A549 (cell line): ENCODE data around the gene ALPK3. TPM values are rescaled to one million over a fixed set of nuclear protein-coding genes. Genes with fewer than 3 reads are reported as not detected.

Experiments used
- ATAC-seq, 2 experiments: fragments of 200-7000 bp in 1 of 2; fragments of >200 bp in 1 of 2; cut with Nextera tagmentation in 1 of 2; cut with Tn5 transposase in 1 of 2; 3 replicates each; pipeline versions ENCODE4 v1.8.0 to v1.9.1; 2018 to 2020; ENCODE audit warnings: mild to moderate bottlenecking in 1 of 2, moderate library complexity in 1 of 2
- CTCF ChIA-PET: fragments of 300-600 bp; sonication (Branson Sonifier 250); formaldehyde crosslinking; extraction: SDS; loops from one replicate; lab custom pipeline; 2021; ENCODE audit warnings: antibody characterized with exemption, inconsistent platforms; lab: Yijun Ruan, JAX
- POLR2A ChIA-PET: fragments of 350-600 bp; formaldehyde crosslinking; extraction: SDS; loops from one replicate; lab custom pipeline; 2021; ENCODE audit warnings: antibody characterized with exemption, inconsistent platforms; lab: Yijun Ruan, JAX
- DNase-seq, 2 experiments: peaks; one replicate each; pipeline versions ENCODE4 v3.0.0 to v3.0.0-alpha.2; 2011 to 2016; ENCODE audit warnings: low read depth in 1 of 2, low spot score in 1 of 2
- FAIRE-seq: peaks from 2 replicates; lab custom pipeline; 2011; peaks lifted over from hg19 to GRCh38; lab: Jason Lieb, UNC
- H3K27ac ChIP-seq, 2 experiments: fragments of >200 bp; sonication (Bioruptor Twin); formaldehyde crosslinking; 3 replicates each; pipeline ENCODE4 v1.5.1; 2016 to 2017
- H3K4me1 ChIP-seq: fragments of >200 bp; sonication (Bioruptor Twin); formaldehyde crosslinking; 3 replicates; pipeline ENCODE4 v1.6.1; 2016
- H3K4me2 ChIP-seq: fragments of >200 bp; sonication (Bioruptor Twin); formaldehyde crosslinking; 3 replicates; pipeline ENCODE4 v1.6.1; 2016
- H3K4me3 ChIP-seq: fragments of >200 bp; sonication (Bioruptor Twin); formaldehyde crosslinking; 3 replicates; pipeline ENCODE4 v1.5.1; 2016
- H3K9me3 ChIP-seq: fragments of >200 bp; sonication (Bioruptor Twin); formaldehyde crosslinking; 3 replicates; pipeline ENCODE4 v1.6.1; 2016
- CTCF ChIP-seq: fragments of >200 bp; sonication (Bioruptor Twin); formaldehyde crosslinking; IDR thresholded peaks from 3 replicates; pipeline ENCODE4 v1.5.1; 2016
- E2F6 ChIP-seq: IDR thresholded peaks from 2 replicates; pipeline ENCODE4 v1.6.1; 2012; ENCODE audit warnings: low read depth, borderline replicate concordance
- ESRRA ChIP-seq: fragments of 150-350 bp; IDR thresholded peaks from 2 replicates; pipeline ENCODE4 v1.6.1; 2014; ENCODE audit warnings: mild to moderate bottlenecking, low read length, borderline replicate concordance
- FOSB ChIP-seq: fragments of 250-450 bp; sonication (Bioruptor Pico); IDR thresholded peaks from 2 replicates; pipeline ENCODE4 v1.5.0; 2020; ENCODE audit warnings: mild to moderate bottlenecking, moderate library complexity
- HES2 ChIP-seq: fragments of >200 bp; sonication (Bioruptor Twin); formaldehyde crosslinking; IDR thresholded peaks from 2 replicates; pipeline ENCODE4 v1.6.1; 2016
- HEYL ChIP-seq: fragments of 250-450 bp; sonication (Bioruptor Pico); IDR thresholded peaks from 2 replicates; pipeline ENCODE4 v1.8.0; 2021; ENCODE audit warnings: mild to moderate bottlenecking, moderate library complexity
- HOXB13 ChIP-seq: fragments of 250-450 bp; sonication (Bioruptor Pico); IDR thresholded peaks from 2 replicates; pipeline ENCODE4 v1.5.0; 2020; ENCODE audit warnings: low read depth, mild to moderate bottlenecking, moderate library complexity
- KDM5A ChIP-seq: fragments of 200-600 bp; sonication (generic); IDR thresholded peaks from 2 replicates; pipeline ENCODE4 v1.6.1; 2016; ENCODE audit warnings: antibody characterized with exemption, mild to moderate bottlenecking
- MAZ ChIP-seq: fragments of 150-350 bp; IDR thresholded peaks from 2 replicates; pipeline ENCODE4 v1.6.1; 2014; ENCODE audit warnings: antibody characterized with exemption, low read depth, low read length, borderline replicate concordance
- MYC ChIP-seq: IDR thresholded peaks from 2 replicates; pipeline ENCODE4 v1.6.1; 2012; ENCODE audit warnings: mild to moderate bottlenecking, inconsistent platforms, low read length, improper control_type of control experiment, borderline replicate concordance
- POLR2A ChIP-seq: IDR thresholded peaks from 2 replicates; pipeline ENCODE4 v1.6.1; 2012; ENCODE audit warnings: mild to moderate bottlenecking, low read length
- RAD21 ChIP-seq, 2 experiments: fragments of >200 bp in 1 of 2; sonication (Bioruptor Twin) in 1 of 2; formaldehyde crosslinking in 1 of 2; IDR thresholded peaks in 1 of 2; conservative IDR thresholded peaks in 1 of 2; 2 replicates in 1 of 2; 3 replicates in 1 of 2; pipeline ENCODE4 v1.6.1; 2012 to 2018; ENCODE audit warnings: inconsistent platforms in 1 of 2
- RCOR1 ChIP-seq: fragments of 150-350 bp; IDR thresholded peaks from 2 replicates; pipeline ENCODE4 v1.6.1; 2014; ENCODE audit warnings: antibody characterized with exemption, low read length, low read depth
- RNF2 ChIP-seq: fragments of 200-600 bp; sonication (generic); IDR thresholded peaks from 2 replicates; pipeline ENCODE4 v1.6.1; 2016; ENCODE audit warnings: low read depth, mild to moderate bottlenecking, antibody characterized with exemption, moderate library complexity, borderline replicate concordance
- USF2 ChIP-seq: fragments of 450-650 bp; IDR thresholded peaks from 2 replicates; pipeline ENCODE4 v1.6.1; 2014; ENCODE audit warnings: antibody characterized with exemption
- ZC3H11A ChIP-seq: fragments of 450-650 bp; IDR thresholded peaks from 2 replicates; pipeline ENCODE4 v1.6.1; 2014; ENCODE audit warnings: antibody characterized with exemption, mild to moderate bottlenecking
- ZFP36 ChIP-seq: fragments of 450-650 bp; IDR thresholded peaks from 2 replicates; pipeline ENCODE4 v1.6.1; 2014; ENCODE audit warnings: borderline replicate concordance; ENCODE audit not compliant: partially characterized antibody
- ZNF302 ChIP-seq: fragments of 250-450 bp; sonication (Bioruptor Pico); IDR thresholded peaks from 2 replicates; pipeline ENCODE4 v1.9.0; 2021; ENCODE audit warnings: inconsistent platforms, mild to moderate bottlenecking, moderate library complexity
- WGBS: methylation state at CpG from one replicate; pipeline ENCODE4 v1.1.6; 2017; ENCODE audit errors: missing lambda C conversion rate; 5-methylcytosine and 5-hydroxymethylcytosine counted together
- polyA plus RNA-seq, 4 experiments: library from polyadenylated mRNA; depleted of rRNA in 3 of 4; stranded (reverse); fragments of >200 nt; fragmentation: RNase III in 1 of 4; extraction: RNeasy Plus Mini Kit Qiagen cat#74134 plus additional on column Dnase treatment in 1 of 4; gene quantifications; 2 replicates in 3 of 4; 3 replicates in 1 of 4; pipeline ENCODE4 v1.2.3, GENCODE V29; 2011 to 2017
- TF ChIP-seq, protein P1 (sequence below): fragments of 200-600 bp; sonication (generic); IDR thresholded peaks from 2 replicates; pipeline ENCODE4 v1.6.1; 2016; ENCODE audit warnings: antibody characterized with exemption, mild to moderate bottlenecking, moderate library complexity
- TF ChIP-seq, protein P2 (sequence below): fragments of >200 bp; sonication (Bioruptor Twin); formaldehyde crosslinking; IDR thresholded peaks from 3 replicates; pipeline ENCODE4 v1.6.1; 2016

The ALPK3 gene
- polyA plus RNA-seq, 2 of the 4 experiments (the other 2 are of a cell fraction): 0.26 to 0.30 TPM

- TF ChIP-seq, protein P1, sequence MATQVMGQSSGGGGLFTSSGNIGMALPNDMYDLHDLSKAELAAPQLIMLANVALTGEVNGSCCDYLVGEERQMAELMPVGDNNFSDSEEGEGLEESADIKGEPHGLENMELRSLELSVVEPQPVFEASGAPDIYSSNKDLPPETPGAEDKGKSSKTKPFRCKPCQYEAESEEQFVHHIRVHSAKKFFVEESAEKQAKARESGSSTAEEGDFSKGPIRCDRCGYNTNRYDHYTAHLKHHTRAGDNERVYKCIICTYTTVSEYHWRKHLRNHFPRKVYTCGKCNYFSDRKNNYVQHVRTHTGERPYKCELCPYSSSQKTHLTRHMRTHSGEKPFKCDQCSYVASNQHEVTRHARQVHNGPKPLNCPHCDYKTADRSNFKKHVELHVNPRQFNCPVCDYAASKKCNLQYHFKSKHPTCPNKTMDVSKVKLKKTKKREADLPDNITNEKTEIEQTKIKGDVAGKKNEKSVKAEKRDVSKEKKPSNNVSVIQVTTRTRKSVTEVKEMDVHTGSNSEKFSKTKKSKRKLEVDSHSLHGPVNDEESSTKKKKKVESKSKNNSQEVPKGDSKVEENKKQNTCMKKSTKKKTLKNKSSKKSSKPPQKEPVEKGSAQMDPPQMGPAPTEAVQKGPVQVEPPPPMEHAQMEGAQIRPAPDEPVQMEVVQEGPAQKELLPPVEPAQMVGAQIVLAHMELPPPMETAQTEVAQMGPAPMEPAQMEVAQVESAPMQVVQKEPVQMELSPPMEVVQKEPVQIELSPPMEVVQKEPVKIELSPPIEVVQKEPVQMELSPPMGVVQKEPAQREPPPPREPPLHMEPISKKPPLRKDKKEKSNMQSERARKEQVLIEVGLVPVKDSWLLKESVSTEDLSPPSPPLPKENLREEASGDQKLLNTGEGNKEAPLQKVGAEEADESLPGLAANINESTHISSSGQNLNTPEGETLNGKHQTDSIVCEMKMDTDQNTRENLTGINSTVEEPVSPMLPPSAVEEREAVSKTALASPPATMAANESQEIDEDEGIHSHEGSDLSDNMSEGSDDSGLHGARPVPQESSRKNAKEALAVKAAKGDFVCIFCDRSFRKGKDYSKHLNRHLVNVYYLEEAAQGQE: no peak
- no peak for TF ChIP-seq E2F6
- TF ChIP-seq ZFP36: no peak
- no peak for TF ChIP-seq ESRRA
These were observed 54.4 kb downstream of the ALPK3 start (continued) for GRCh38 chr15:84871428-84871985.

DNA sequence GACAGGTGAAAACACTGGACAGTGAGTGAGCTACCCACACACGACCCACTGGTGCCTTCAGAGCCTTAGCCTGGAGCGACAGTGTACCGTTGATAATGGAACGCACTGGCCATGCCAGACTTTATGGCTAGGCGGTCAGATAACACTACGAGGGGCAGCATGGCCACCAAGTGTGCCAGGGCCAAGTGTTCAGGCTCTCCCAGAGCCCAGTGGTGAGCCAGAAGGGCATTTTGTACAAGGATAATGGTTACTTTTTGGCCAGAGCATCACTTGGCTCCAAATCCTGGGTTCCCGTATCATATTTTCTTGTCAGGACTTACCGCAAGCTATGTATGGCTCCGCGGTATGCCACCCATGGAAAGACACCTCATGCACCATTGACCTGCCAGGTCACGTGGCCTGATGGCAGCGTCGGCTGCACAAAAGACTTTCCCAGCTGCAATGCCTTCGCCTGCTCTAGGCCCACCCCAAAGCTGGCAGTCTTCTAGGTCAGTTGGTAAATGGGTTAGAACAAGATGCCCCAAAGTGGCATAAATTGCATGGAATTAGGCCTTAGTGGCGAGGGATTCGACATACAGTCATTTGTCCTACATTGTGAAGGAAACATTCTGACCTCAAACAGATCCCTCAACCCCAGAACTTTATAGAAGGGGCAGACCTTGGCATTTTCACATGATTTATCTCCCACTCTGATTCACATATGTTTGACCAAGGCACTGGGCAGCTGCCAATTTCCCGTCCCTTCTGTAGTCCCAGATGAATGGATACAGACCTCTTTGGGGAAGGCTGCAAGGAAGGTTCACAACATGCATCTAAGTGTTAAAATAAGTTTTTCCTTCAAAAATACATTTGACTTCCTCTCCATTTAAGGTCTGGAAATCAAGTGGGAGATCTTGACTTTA lies 55.1 kb downstream of the ALPK3 start:
- Histone ChIP-seq H3K9me3 (no peaks in the 10 kb centered on the region), H3K4me2 (no peak overlapping the region), H3K4me3 (no peak overlapping the region), H3K27ac (no peak overlapping the region), H3K4me1 (no peaks in the 10 kb centered on the region)
- ChIA-PET POLR2A (no interaction called here), CTCF (interaction anchor here (1.3 to 2.0 kb wide), 7 partner anchors 8 to 172 kb away, joined by 3 to 8 read pairs (median 5); no protein-coding TSS in a partner anchor)
- DNase-seq: no peak
- WGBS: 86% methylated on average over 17 of the region's 17 CpGs
- no peak for ATAC-seq
- no peak for TF ChIP-seq RNF2
- TF ChIP-seq KDM5A: no peak
- TF ChIP-seq FOSB (CRISPR knock-in tag): no peak
- no peak for TF ChIP-seq RAD21 (conservative IDR thresholded peaks at IDR 0.05 in 1 of 2, IDR thresholded peaks at IDR 0.05 in 1 of 2)
- no peak for TF ChIP-seq ZC3H11A
- no peak for TF ChIP-seq MAZ
- TF ChIP-seq CTCF: no peak
- no peak for TF ChIP-seq ZFP36
- no peak for TF ChIP-seq MYC
- no peak for TF ChIP-seq POLR2A
- TF ChIP-seq, protein P2, sequence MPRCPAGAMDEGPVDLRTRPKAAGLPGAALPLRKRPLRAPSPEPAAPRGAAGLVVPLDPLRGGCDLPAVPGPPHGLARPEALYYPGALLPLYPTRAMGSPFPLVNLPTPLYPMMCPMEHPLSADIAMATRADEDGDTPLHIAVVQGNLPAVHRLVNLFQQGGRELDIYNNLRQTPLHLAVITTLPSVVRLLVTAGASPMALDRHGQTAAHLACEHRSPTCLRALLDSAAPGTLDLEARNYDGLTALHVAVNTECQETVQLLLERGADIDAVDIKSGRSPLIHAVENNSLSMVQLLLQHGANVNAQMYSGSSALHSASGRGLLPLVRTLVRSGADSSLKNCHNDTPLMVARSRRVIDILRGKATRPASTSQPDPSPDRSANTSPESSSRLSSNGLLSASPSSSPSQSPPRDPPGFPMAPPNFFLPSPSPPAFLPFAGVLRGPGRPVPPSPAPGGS: no peak
- no peak for TF ChIP-seq HEYL (CRISPR knock-in tag)
- TF ChIP-seq ZNF302: no peak
- no peak for TF ChIP-seq USF2
- no peak for TF ChIP-seq RCOR1
- no peak for TF ChIP-seq HOXB13 (CRISPR knock-in tag)
- no peak for TF ChIP-seq HES2
- no peak for FAIRE-seq
